HepG2 (cell line): ENCODE measurements around the gene ITCH. TPM values are rescaled to one million over a fixed set of nuclear protein-coding genes. Genes with fewer than 3 reads are reported as not detected.
A peak's percentile ranks its signal among the peaks of the same experiment; 100 is the strongest.

Experiments
- ATAC-seq: fragments of 200-7000 bp; cut with Tn5 transposase; 3 replicates; pipeline ENCODE4 v1.9.1; 2020; ENCODE audit warnings: mild to moderate bottlenecking, moderate library complexity
- BruUV-seq: library from RNA; stranded (reverse); fragments of 400-500 nt; replicated peaks from 2 replicates; lab custom pipeline; 2021; lab: Mats Ljungman, UMichigan
- CTCF ChIA-PET: fragments of 300-600 bp; formaldehyde crosslinking; extraction: SDS; loops from one replicate; lab custom pipeline; 2021; ENCODE audit warnings: low total read pairs, inconsistent platforms, low intra/inter-chr PET ratio; lab: Yijun Ruan, JAX
- POLR2A ChIA-PET: fragments of 350-600 bp; sonication (Branson Sonifier 250); formaldehyde crosslinking; loops from one replicate; lab custom pipeline; 2020; ENCODE audit warnings: antibody characterized with exemption, inconsistent platforms; lab: Yijun Ruan, JAX
- DNase-seq: peaks from one replicate; pipeline ENCODE4 v3.0.0-alpha.2; 2015; ENCODE audit warnings: low spot score
- FAIRE-seq: peaks from 3 replicates; lab custom pipeline; 2011; peaks lifted over from hg19 to GRCh38; lab: Jason Lieb, UNC
- H2AFZ ChIP-seq: one replicate; pipeline ENCODE4 v1.6.1; 2011; ENCODE audit warnings: low read length, inconsistent platforms
- H3K27ac ChIP-seq: fragments of 300-600 bp; 3 replicates; pipeline ENCODE4 v1.8.0; 2011; ENCODE audit warnings: mixed run types, mild to moderate bottlenecking, mixed read lengths, low read length, inconsistent platforms; ENCODE audit not compliant: insufficient read depth; ENCODE audit errors: extremely low read length
- H3K27me3 ChIP-seq, 2 experiments: fragments of 200-600 bp in 1 of 2; 2 replicates in 1 of 2; 3 replicates in 1 of 2; pipeline versions ENCODE4 v1.6.0 to v1.8.0; 2011; ENCODE audit warnings: low read length in 2 of 2, mild to moderate bottlenecking in 2 of 2, moderate library complexity in 2 of 2, inconsistent platforms in 1 of 2; ENCODE audit not compliant: insufficient read depth in 2 of 2, control insufficient read depth in 1 of 2
- H3K36me3 ChIP-seq, 2 experiments: fragments of 200-600 bp in 1 of 2; replicated peaks in 1 of 2; 2 replicates in 1 of 2; 3 replicates in 1 of 2; pipeline versions ENCODE4 v1.5.1 to v1.8.0; 2011; ENCODE audit warnings: low read length in 2 of 2, inconsistent platforms in 1 of 2; ENCODE audit not compliant: insufficient read depth in 2 of 2, control insufficient read depth in 1 of 2
- H3K4me1 ChIP-seq: 2 replicates; pipeline ENCODE4 v1.5.1; 2012; ENCODE audit warnings: low read length, inconsistent platforms; ENCODE audit not compliant: insufficient read depth
- H3K4me2 ChIP-seq: 2 replicates; pipeline ENCODE4 v1.6.0; 2011; ENCODE audit warnings: low read depth, low read length, inconsistent platforms
- H3K4me3 ChIP-seq, 3 experiments: fragments of 200-600 bp in 1 of 3; sonication (generic), shearing (Covaris generic) in 1 of 3; replicated peaks in 1 of 3; 2 replicates each; pipeline ENCODE4 v1.5.1; 2011 to 2016; ENCODE audit warnings: low read length in 3 of 3, inconsistent platforms in 2 of 3, low read depth in 2 of 3, mild to moderate bottlenecking in 2 of 3, control low read depth in 1 of 3, mixed read lengths in 1 of 3; ENCODE audit not compliant: insufficient read depth in 1 of 3
- H3K79me2 ChIP-seq: one replicate; pipeline ENCODE4 v1.6.1; 2011; ENCODE audit warnings: low read length, inconsistent platforms; ENCODE audit not compliant: insufficient read depth
- H3K9ac ChIP-seq: 2 replicates; pipeline ENCODE4 v1.6.0; 2011; ENCODE audit warnings: mild to moderate bottlenecking, low read depth, low read length, inconsistent platforms; ENCODE audit not compliant: insufficient read depth
- H3K9me3 ChIP-seq: 2 replicates; pipeline ENCODE4 v1.5.1; 2012; ENCODE audit warnings: mild to moderate bottlenecking, low read length
- H4K20me1 ChIP-seq: 2 replicates; pipeline ENCODE4 v1.6.0; 2011; ENCODE audit warnings: inconsistent platforms, mild to moderate bottlenecking, low read length, moderate library complexity; ENCODE audit not compliant: insufficient read depth
- AGO2 ChIP-seq: fragments of 200-400 bp; formaldehyde crosslinking; optimal IDR thresholded peaks from 2 replicates; pipeline ENCODE3; 2017; ENCODE audit warnings: mild to moderate bottlenecking, low read depth, low read length, moderate library complexity
- ARID4A ChIP-seq: sonication (generic); formaldehyde crosslinking; IDR thresholded peaks from 2 replicates; pipeline ENCODE4 v1.5.0; 2020; ENCODE audit warnings: mild to moderate bottlenecking, missing genetic modification reagents, borderline replicate concordance
- CCAR2 ChIP-seq: fragments of 200-400 bp; formaldehyde crosslinking; optimal IDR thresholded peaks from 2 replicates; pipeline ENCODE3; 2018; ENCODE audit warnings: low read depth, mild to moderate bottlenecking, low read length, moderate library complexity
- FOSL1 ChIP-seq: sonication (generic); formaldehyde crosslinking; IDR thresholded peaks from 2 replicates; pipeline ENCODE4 v1.9.0; 2021; ENCODE audit warnings: missing genetic modification reagents, borderline replicate concordance
- HOXD1 ChIP-seq: sonication (generic); formaldehyde crosslinking; IDR thresholded peaks from 2 replicates; pipeline ENCODE4 v1.5.0; 2020; ENCODE audit warnings: missing genetic modification reagents
- NCOA5 ChIP-seq: sonication (generic); formaldehyde crosslinking; IDR thresholded peaks from 2 replicates; pipeline ENCODE4 v1.4.0; 2020; ENCODE audit warnings: missing genetic modification reagents
- NFE2L2 ChIP-seq: fragments of 150-350 bp; IDR thresholded peaks from 2 replicates; pipeline ENCODE4 v1.6.1; 2014; ENCODE audit warnings: low read length
- NPAS2 ChIP-seq: sonication (generic); formaldehyde crosslinking; IDR thresholded peaks from 2 replicates; pipeline ENCODE4 v1.8.0; 2022; ENCODE audit warnings: mild to moderate bottlenecking, missing genetic modification reagents, borderline replicate concordance
- RBM22 ChIP-seq: fragments of 200-400 bp; formaldehyde crosslinking; optimal IDR thresholded peaks from 2 replicates; pipeline ENCODE3; 2017; ENCODE audit warnings: mild to moderate bottlenecking, low read length, moderate library complexity
- RNF219 ChIP-seq: sonication (generic); formaldehyde crosslinking; IDR thresholded peaks from 2 replicates; pipeline ENCODE4 v1.5.0; 2020; ENCODE audit warnings: mild to moderate bottlenecking, missing genetic modification reagents
- SP140L ChIP-seq: sonication (generic); formaldehyde crosslinking; IDR thresholded peaks from 2 replicates; pipeline ENCODE4 v1.4.0; 2020; ENCODE audit warnings: missing genetic modification reagents, borderline replicate concordance
- TCF7L2 ChIP-seq: IDR thresholded peaks from 2 replicates; pipeline ENCODE4 v1.6.1; 2011; ENCODE audit warnings: mild to moderate bottlenecking, low read depth, low read length, moderate library complexity
- ZNF225 ChIP-seq: sonication (generic); formaldehyde crosslinking; IDR thresholded peaks from 2 replicates; pipeline ENCODE4 v1.4.0; 2020; ENCODE audit warnings: mild to moderate bottlenecking, missing genetic modification reagents
- ZNF383 ChIP-seq: sonication (generic); formaldehyde crosslinking; IDR thresholded peaks from 2 replicates; pipeline ENCODE4 v1.4.0; 2020; ENCODE audit warnings: missing genetic modification reagents, mild to moderate bottlenecking, borderline replicate concordance
- ZNF431 ChIP-seq: sonication (generic); formaldehyde crosslinking; IDR thresholded peaks from 2 replicates; pipeline ENCODE4 v1.9.0; 2022; ENCODE audit warnings: missing genetic modification reagents, low read depth, mild to moderate bottlenecking, borderline replicate concordance
- ZNF589 ChIP-seq: sonication (generic); formaldehyde crosslinking; conservative IDR thresholded peaks from 2 replicates; pipeline ENCODE4 v1.8.0; 2022; ENCODE audit warnings: mild to moderate bottlenecking, moderate library complexity, missing genetic modification reagents
- ZNF704 ChIP-seq: sonication (generic); formaldehyde crosslinking; IDR thresholded peaks from 2 replicates; pipeline ENCODE4 v1.8.1; 2023; ENCODE audit warnings: mild to moderate bottlenecking, inconsistent platforms, moderate library complexity, missing genetic modification reagents, borderline replicate concordance
- WGBS: methylation state at CpG from one replicate; pipeline ENCODE4 v1.1.6; 2017; ENCODE audit warnings: low lambda C conversion rate; 5-methylcytosine and 5-hydroxymethylcytosine counted together
- in situ Hi-C: cut with HindIII; loops from 2 replicates; pipeline ENCODE4 v1.10.0; 2017; ENCODE audit warnings: low pct_unique_long_range_greater_than_20kb; ENCODE audit not compliant: extremely low pct_ligation_motif_present
- intact Hi-C: fragments of 100-400 bp; cut with micrococcal nuclease; formaldehyde crosslinking; loops from one replicate; pipeline ENCODE4 v1.10.0; 2022; ENCODE audit not compliant: unreplicated experiment
- polyA plus RNA-seq, 8 experiments: library from polyadenylated mRNA; depleted of rRNA in 3 of 8; stranded (reverse) in 7 of 8; unstranded in 1 of 8; fragments of >200 nt; fragmentation: Illumina TruSeq in 4 of 8; extraction: Trizol in 4 of 8; gene quantifications; 2 replicates each; pipeline versions ENCODE4 v1.2.1 to v1.2.3, GENCODE V29; 2011 to 2016; ENCODE audit warnings: low read depth in 4 of 8, missing spikeins in 1 of 8, mixed read lengths in 1 of 8; ENCODE audit not compliant: insufficient read depth in 1 of 8
- total RNA-seq, 5 experiments: library from RNA; depleted of rRNA; stranded (reverse); fragments of >200 nt; fragmentation: Illumina TruSeq; extraction: Trizol; gene quantifications; 2 replicates each; pipeline ENCODE4 v1.2.3, GENCODE V29; 2016; ENCODE audit warnings: low read depth in 1 of 5

Gene ITCH
- total and polyA plus RNA-seq, 2 of the 13 experiments (the other 11 are each of a cell fraction or from before 2014, with no cell fraction given): 20.5 to 112 TPM

- H3K36me3 ChIP-seq: peaks cover 15 to 32% of the 10 kb centered on the region in 2 experiments
- H3K9me3 ChIP-seq: no peaks in the 10 kb centered on the region
- no peak overlapping the region for H3K4me2 ChIP-seq
- H3K4me1 ChIP-seq: peaks cover 19% of the 10 kb centered on the region
- intact Hi-C loops (no loop called here), in situ Hi-C loops (no loop called here)
- WGBS: 72% methylated on average over 19 of the region's 19 CpGs
- TSS peak; percentile 32 for BruUV-seq
- ATAC-seq: peak; percentile 56
- no peaks in the 10 kb centered on the region for H3K79me2 ChIP-seq
- no peak overlapping the region for H3K4me3 ChIP-seq
- DNase-seq: no peak
- H4K20me1 ChIP-seq: no peaks in the 10 kb centered on the region
- H3K9ac ChIP-seq: no peak overlapping the region
- ChIA-PET CTCF (no interaction called here), POLR2A (interaction anchor here (1.0 kb wide), 1 partner anchor 159 kb away, joined by 3 read pairs; no protein-coding TSS in a partner anchor)
- no peak overlapping the region for H3K27ac ChIP-seq
- FAIRE-seq: no peak
- H2AFZ ChIP-seq: no peak overlapping the region
- H3K27me3 ChIP-seq: no peaks in the 10 kb centered on the region
- TF ChIP-seq FOSL1 (CRISPR knock-in tag) (no peak), ZNF225 (0 out of 2 replicates have a peak, but pooled peaks have one; percentile 27), AGO2 (peak; percentile 51), NPAS2 (no peak), HOXD1 (no peak), ZNF704 (CRISPR knock-in tag) (no peak), CCAR2 (no peak), ZNF589 (CRISPR knock-in tag) (no peak), RNF219 (CRISPR knock-in tag) (no peak), ZNF383 (CRISPR knock-in tag) (no peak), RBM22 (peak; percentile 62), SP140L (CRISPR knock-in tag) (no peak), NFE2L2 (no peak), ZNF431 (no peak), TCF7L2 (no peak), NCOA5 (no peak), ARID4A (CRISPR knock-in tag) (no peak)
Measured at GRCh38 chr20:34544109-34544796, 181.2 kb downstream of the ITCH start.
